Panc1 (cell line): ENCODE data around the gene MDFI.

Experiments used
- CTCF ChIP-seq: fragments of 450-650 bp; IDR thresholded peaks from 2 replicates; pipeline ENCODE4 v1.5.1; 2017; ENCODE audit warnings: mild to moderate bottlenecking
- POLR2AphosphoS5 ChIP-seq: IDR thresholded peaks from 2 replicates; pipeline ENCODE4 v1.6.1; 2012; ENCODE audit warnings: mild to moderate bottlenecking, low read depth, low read length, moderate library complexity
- REST ChIP-seq, 2 experiments: IDR thresholded peaks; 2 replicates each; pipeline ENCODE4 v1.6.1; 2011 to 2012; ENCODE audit warnings: low read depth in 2 of 2, control low read depth in 1 of 2, low read length in 1 of 2, mild to moderate bottlenecking in 1 of 2, moderate library complexity in 1 of 2; ENCODE audit not compliant: insufficient read depth in 1 of 2
- SIN3A ChIP-seq: IDR thresholded peaks from 2 replicates; pipeline ENCODE4 v1.6.1; 2012; ENCODE audit warnings: low read depth, mild to moderate bottlenecking, low read length, moderate library complexity, borderline replicate concordance; ENCODE audit not compliant: insufficient read depth

GRCh38 chr6:41597246-41598000 lies 40.8 kb upstream of the MDFI start:
- no peak for TF ChIP-seq CTCF
- TF ChIP-seq SIN3A, result no peak
- TF ChIP-seq REST (IDR thresholded peaks at IDR 0.05; ENCODE audit: insufficient read depth in 1 of 2, low read depth in 2 of 2, low read length in 1 of 2), result no peak
- TF ChIP-seq POLR2AphosphoS5, result no peak
